ENCODE data around the gene SMURF1. TPM values are rescaled to one million over a fixed set of nuclear protein-coding genes. Genes with fewer than 3 reads are reported as not detected.

The SMURF1 gene
- total and polyA plus RNA-seq, 2 of the 8 experiments (the other 6 are each of a cell fraction or from before 2014, with no cell fraction given), result 9.6 to 24.5 TPM

- TF ChIP-seq CHD7 (IDR thresholded peaks at IDR 0.05; ENCODE audit: insufficient replicate concordance, low read length), result no peak
- no peak for TF ChIP-seq JUND (IDR thresholded peaks at IDR 0.05; ENCODE audit: low read length)
- no peak for TF ChIP-seq MAFK (IDR thresholded peaks at IDR 0.05; ENCODE audit: low read depth, low read length)
- TF ChIP-seq FOSL1 (IDR thresholded peaks at IDR 0.05; ENCODE audit: insufficient read depth, low read depth, low read length), result no peak
- TF ChIP-seq TAF1 (IDR thresholded peaks at IDR 0.05; ENCODE audit: low read depth, low read length), result no peak
- no peak for TF ChIP-seq RNF2 (IDR thresholded peaks at IDR 0.05; ENCODE audit: borderline replicate concordance, low read depth, low read length, missing control alignments, poor library complexity, severe bottlenecking)
- no peak for TF ChIP-seq TBP (IDR thresholded peaks at IDR 0.05; ENCODE audit: low read depth, low read length)
- no peak for TF ChIP-seq YY1 (IDR thresholded peaks at IDR 0.05; ENCODE audit: low read depth, low read length)
- no peak for TF ChIP-seq CBX8 (IDR thresholded peaks at IDR 0.05; ENCODE audit: borderline replicate concordance, low read depth, low read length)
- no peak for TF ChIP-seq TCF12 (IDR thresholded peaks at IDR 0.05; ENCODE audit: low read depth, low read length)
- no peak for TF ChIP-seq SIN3A (conservative IDR thresholded peaks at IDR 0.05 in 1 of 2, IDR thresholded peaks at IDR 0.05 in 1 of 2; ENCODE audit: low read depth in 1 of 2, low read length in 2 of 2)
Observed at GRCh38 chr7:99120501-99120900, 23.4 kb downstream of the SMURF1 start (continued).

Data from H1 (cell line).